ENCODE results near the gene GREB1L. TPM values are rescaled to one million over a fixed set of nuclear protein-coding genes. Genes with fewer than 3 reads are reported as not detected.

The GREB1L gene
- total and polyA plus RNA-seq, 2 donors (not counting 3 experiments of a cell fraction or from before 2014, with no cell fraction given) = 0.22 to 0.41 TPM

DNA sequence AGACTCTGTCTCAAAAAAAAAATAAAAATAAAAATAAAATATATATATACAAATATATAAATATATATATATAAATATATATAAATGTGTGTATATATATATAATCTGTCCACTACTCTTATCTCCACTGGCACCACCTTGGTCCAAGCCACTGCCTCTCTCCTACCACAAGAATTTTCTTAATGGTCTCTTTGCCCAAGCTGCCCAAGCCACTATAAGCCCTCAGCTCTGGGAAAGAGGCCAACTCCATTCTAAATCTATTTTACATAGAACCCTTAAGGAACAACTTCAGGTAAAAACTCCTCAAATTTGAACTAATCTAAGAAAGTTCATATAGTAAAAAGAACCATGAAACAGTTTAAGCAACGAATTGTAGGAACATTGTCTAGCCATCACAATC lies 45.6 kb upstream of the GREB1L start:
- no peak for FAIRE-seq
- TF ChIP-seq MYC (IDR thresholded peaks at IDR 0.05; ENCODE audit: low read depth, low read length) = no peak
- TF ChIP-seq POLR2AphosphoS5 (IDR thresholded peaks at IDR 0.05; ENCODE audit: insufficient read depth, low read depth, low read length) = no peak
- no peak for TF ChIP-seq JUN (IDR thresholded peaks at IDR 0.05; ENCODE audit: borderline replicate concordance, insufficient read depth, insufficient read length, low read depth)
- no peak for TF ChIP-seq EZH2 (IDR thresholded peaks at IDR 0.05; ENCODE audit: borderline replicate concordance, low read depth, low read length, severe bottlenecking)
- TF ChIP-seq GATA2 (IDR thresholded peaks at IDR 0.05; ENCODE audit: insufficient read depth, insufficient read length, low read depth, low read length) = no peak
- TF ChIP-seq, protein P1, sequence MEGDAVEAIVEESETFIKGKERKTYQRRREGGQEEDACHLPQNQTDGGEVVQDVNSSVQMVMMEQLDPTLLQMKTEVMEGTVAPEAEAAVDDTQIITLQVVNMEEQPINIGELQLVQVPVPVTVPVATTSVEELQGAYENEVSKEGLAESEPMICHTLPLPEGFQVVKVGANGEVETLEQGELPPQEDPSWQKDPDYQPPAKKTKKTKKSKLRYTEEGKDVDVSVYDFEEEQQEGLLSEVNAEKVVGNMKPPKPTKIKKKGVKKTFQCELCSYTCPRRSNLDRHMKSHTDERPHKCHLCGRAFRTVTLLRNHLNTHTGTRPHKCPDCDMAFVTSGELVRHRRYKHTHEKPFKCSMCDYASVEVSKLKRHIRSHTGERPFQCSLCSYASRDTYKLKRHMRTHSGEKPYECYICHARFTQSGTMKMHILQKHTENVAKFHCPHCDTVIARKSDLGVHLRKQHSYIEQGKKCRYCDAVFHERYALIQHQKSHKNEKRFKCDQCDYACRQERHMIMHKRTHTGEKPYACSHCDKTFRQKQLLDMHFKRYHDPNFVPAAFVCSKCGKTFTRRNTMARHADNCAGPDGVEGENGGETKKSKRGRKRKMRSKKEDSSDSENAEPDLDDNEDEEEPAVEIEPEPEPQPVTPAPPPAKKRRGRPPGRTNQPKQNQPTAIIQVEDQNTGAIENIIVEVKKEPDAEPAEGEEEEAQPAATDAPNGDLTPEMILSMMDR (IDR thresholded peaks at IDR 0.05; ENCODE audit: extremely low read depth in 1 of 2, insufficient read depth in 1 of 2, low read depth in 1 of 2, low read length in 2 of 2) = no peak
- no peak for TF ChIP-seq FOS (IDR thresholded peaks at IDR 0.05; ENCODE audit: borderline replicate concordance, insufficient read depth, low read length)
- no peak for TF ChIP-seq POLR2A (IDR thresholded peaks at IDR 0.05; ENCODE audit: low read depth, low read length)
- TF ChIP-seq, protein P2, sequence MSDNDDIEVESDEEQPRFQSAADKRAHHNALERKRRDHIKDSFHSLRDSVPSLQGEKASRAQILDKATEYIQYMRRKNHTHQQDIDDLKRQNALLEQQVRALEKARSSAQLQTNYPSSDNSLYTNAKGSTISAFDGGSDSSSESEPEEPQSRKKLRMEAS (IDR thresholded peaks at IDR 0.05; ENCODE audit: insufficient read depth, insufficient read length) = no peak
- Histone ChIP-seq H3K4me1 (ENCODE audit: control insufficient read depth, extremely low read depth, insufficient read depth, low read length) (no peaks in the 10 kb centered on the region), H3K27ac (ENCODE audit: insufficient read depth, low read depth, low read length) (no peak overlapping the region), H3K79me2 (ENCODE audit: control insufficient read depth, insufficient read depth, low read length) (no peaks in the 10 kb centered on the region), H3K4me2 (ENCODE audit: insufficient read depth, low read length) (no peak overlapping the region), H3K9me1 (replicated peaks; ENCODE audit: control insufficient read depth, extremely low read depth, insufficient read depth, low read length) (no peaks in the 10 kb centered on the region), H3K36me3 (ENCODE audit: control insufficient read depth in 2 of 2, extremely low read depth in 1 of 2, insufficient read depth in 2 of 2, low read length in 2 of 2) (no peaks in the 10 kb centered on the region), H4K20me1 (replicated peaks; ENCODE audit: control insufficient read depth, extremely low read depth, insufficient read depth, low read length) (no peaks in the 10 kb centered on the region), H3K9me3 (replicated peaks; ENCODE audit: control insufficient read depth, insufficient read depth, low read length) (no peaks in the 10 kb centered on the region), H3K4me3 (replicated peaks in 1 of 3; ENCODE audit: insufficient read depth in 1 of 3, low read depth in 1 of 3, low read length in 3 of 3) (no peak overlapping the region), H2AFZ (ENCODE audit: low read depth, low read length) (no peak overlapping the region), H3K9ac (replicated peaks; ENCODE audit: extremely low read depth, insufficient read depth, low read length) (no peak overlapping the region), H3K27me3 (ENCODE audit: control insufficient read depth in 2 of 2, insufficient read depth in 2 of 2, low read length in 2 of 2) (peaks cover 2 to 12% of the 10 kb centered on the region in 2 experiments)
- ChIA-PET CTCF (interaction anchor here (1.5 to 7.1 kb wide), 6 partner anchors 19 to 404 kb away, joined by 4 to 147 read pairs (median 12); partner anchors contain the start of gene ESCO1), POLR2A (no interaction called here)
- intact Hi-C loops (cut with micrococcal nuclease) (loop anchor here (5.0 kb wide), 1 partner anchor 406 kb away; the partner anchor contains the start of gene ESCO1), dilution Hi-C loops (cut with MboI; ENCODE audit: extremely low pct_ligation_motif_present, low sequenced_read_pairs) (no loop called here)
- BruUV-seq (replicated peaks) = no TSS peak
- DNase-seq (ENCODE audit: low read depth, low spot score) = no peak
